Neural cell (in vitro differentiated cells): Measurements from ENCODE around the gene GNAI2.

Experiments used
- EP300 ChIP-seq: fragments of 450-650 bp; conservative IDR thresholded peaks from 2 replicates; pipeline ENCODE4 v1.6.1; 2014; ENCODE audit warnings: antibody characterized with exemption, mild to moderate bottlenecking, moderate library complexity; ENCODE audit not compliant: poor library complexity, severe bottlenecking
- EZH2 ChIP-seq: fragments of 200-600, 300-800 bp; shearing (Covaris generic), sonication (generic); IDR thresholded peaks from 2 replicates; pipeline ENCODE4 v1.6.1; 2014; ENCODE audit warnings: antibody characterized with exemption, low read length, borderline replicate concordance, mild to moderate bottlenecking; ENCODE audit not compliant: insufficient read depth, poor library complexity, severe bottlenecking
- MXI1 ChIP-seq: fragments of 450-650 bp; conservative IDR thresholded peaks from 2 replicates; pipeline ENCODE4 v1.6.1; 2014; ENCODE audit warnings: antibody characterized with exemption, mild to moderate bottlenecking; ENCODE audit not compliant: poor library complexity, severe bottlenecking
- POLR2AphosphoS5 ChIP-seq: IDR thresholded peaks from 2 replicates; pipeline ENCODE4 v1.6.1; 2012
- RAD21 ChIP-seq: fragments of 450-650 bp; conservative IDR thresholded peaks from 2 replicates; pipeline ENCODE4 v1.6.1; 2014; ENCODE audit warnings: antibody characterized with exemption, mild to moderate bottlenecking, moderate library complexity
- TAF1 ChIP-seq: IDR thresholded peaks from 2 replicates; pipeline ENCODE4 v1.6.1; 2012; ENCODE audit warnings: low read depth
- TF ChIP-seq, protein P1 (sequence below): fragments of 450-650 bp; IDR thresholded peaks from 2 replicates; pipeline ENCODE4 v1.5.1; 2014; ENCODE audit warnings: antibody characterized with exemption, mild to moderate bottlenecking, moderate library complexity; ENCODE audit not compliant: poor library complexity, severe bottlenecking

DNA sequence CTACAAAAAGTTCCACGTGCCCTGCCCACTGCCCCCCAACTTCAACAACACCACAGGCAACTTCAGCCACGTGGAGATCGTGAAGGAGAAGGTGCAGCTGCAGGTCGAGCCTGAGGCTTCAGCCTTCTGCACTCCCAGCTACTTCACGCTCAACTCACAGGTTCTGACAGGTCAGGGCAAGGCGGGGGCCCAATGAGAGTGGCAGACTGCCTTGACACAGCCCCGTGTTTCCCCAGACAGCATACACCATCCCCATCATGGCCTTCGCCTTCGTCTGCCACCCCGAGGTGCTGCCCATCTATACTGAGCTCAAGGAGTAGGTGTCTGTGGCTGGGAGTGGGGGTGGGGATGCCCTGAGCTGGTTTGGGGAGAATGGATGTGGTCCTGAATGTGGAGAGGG lies 18.3 kb upstream of the GNAI2 start:
- TF ChIP-seq, protein P1, sequence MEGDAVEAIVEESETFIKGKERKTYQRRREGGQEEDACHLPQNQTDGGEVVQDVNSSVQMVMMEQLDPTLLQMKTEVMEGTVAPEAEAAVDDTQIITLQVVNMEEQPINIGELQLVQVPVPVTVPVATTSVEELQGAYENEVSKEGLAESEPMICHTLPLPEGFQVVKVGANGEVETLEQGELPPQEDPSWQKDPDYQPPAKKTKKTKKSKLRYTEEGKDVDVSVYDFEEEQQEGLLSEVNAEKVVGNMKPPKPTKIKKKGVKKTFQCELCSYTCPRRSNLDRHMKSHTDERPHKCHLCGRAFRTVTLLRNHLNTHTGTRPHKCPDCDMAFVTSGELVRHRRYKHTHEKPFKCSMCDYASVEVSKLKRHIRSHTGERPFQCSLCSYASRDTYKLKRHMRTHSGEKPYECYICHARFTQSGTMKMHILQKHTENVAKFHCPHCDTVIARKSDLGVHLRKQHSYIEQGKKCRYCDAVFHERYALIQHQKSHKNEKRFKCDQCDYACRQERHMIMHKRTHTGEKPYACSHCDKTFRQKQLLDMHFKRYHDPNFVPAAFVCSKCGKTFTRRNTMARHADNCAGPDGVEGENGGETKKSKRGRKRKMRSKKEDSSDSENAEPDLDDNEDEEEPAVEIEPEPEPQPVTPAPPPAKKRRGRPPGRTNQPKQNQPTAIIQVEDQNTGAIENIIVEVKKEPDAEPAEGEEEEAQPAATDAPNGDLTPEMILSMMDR, result no peak
- no peak for TF ChIP-seq MXI1
- TF ChIP-seq RAD21, result no peak
- TF ChIP-seq EZH2, result no peak
- TF ChIP-seq EP300, result no peak
- TF ChIP-seq TAF1, result no peak
- no peak for TF ChIP-seq POLR2AphosphoS5
